Neural cell (in vitro differentiated cells): ENCODE measurements around the gene AEN.

Source experiments
- EP300 ChIP-seq: fragments of 450-650 bp; conservative IDR thresholded peaks from 2 replicates; pipeline ENCODE4 v1.6.1; 2014; ENCODE audit warnings: antibody characterized with exemption, mild to moderate bottlenecking, moderate library complexity; ENCODE audit not compliant: poor library complexity, severe bottlenecking
- EZH2 ChIP-seq: fragments of 200-600, 300-800 bp; shearing (Covaris generic), sonication (generic); IDR thresholded peaks from 2 replicates; pipeline ENCODE4 v1.6.1; 2014; ENCODE audit warnings: antibody characterized with exemption, low read length, borderline replicate concordance, mild to moderate bottlenecking; ENCODE audit not compliant: insufficient read depth, poor library complexity, severe bottlenecking
- POLR2AphosphoS5 ChIP-seq: IDR thresholded peaks from 2 replicates; pipeline ENCODE4 v1.6.1; 2012
- RAD21 ChIP-seq: fragments of 450-650 bp; conservative IDR thresholded peaks from 2 replicates; pipeline ENCODE4 v1.6.1; 2014; ENCODE audit warnings: antibody characterized with exemption, mild to moderate bottlenecking, moderate library complexity
- TAF1 ChIP-seq: IDR thresholded peaks from 2 replicates; pipeline ENCODE4 v1.6.1; 2012; ENCODE audit warnings: low read depth
- TF ChIP-seq, protein P1 (sequence below): fragments of 450-650 bp; IDR thresholded peaks from 2 replicates; pipeline ENCODE4 v1.5.1; 2014; ENCODE audit warnings: antibody characterized with exemption, mild to moderate bottlenecking, moderate library complexity; ENCODE audit not compliant: poor library complexity, severe bottlenecking

DNA sequence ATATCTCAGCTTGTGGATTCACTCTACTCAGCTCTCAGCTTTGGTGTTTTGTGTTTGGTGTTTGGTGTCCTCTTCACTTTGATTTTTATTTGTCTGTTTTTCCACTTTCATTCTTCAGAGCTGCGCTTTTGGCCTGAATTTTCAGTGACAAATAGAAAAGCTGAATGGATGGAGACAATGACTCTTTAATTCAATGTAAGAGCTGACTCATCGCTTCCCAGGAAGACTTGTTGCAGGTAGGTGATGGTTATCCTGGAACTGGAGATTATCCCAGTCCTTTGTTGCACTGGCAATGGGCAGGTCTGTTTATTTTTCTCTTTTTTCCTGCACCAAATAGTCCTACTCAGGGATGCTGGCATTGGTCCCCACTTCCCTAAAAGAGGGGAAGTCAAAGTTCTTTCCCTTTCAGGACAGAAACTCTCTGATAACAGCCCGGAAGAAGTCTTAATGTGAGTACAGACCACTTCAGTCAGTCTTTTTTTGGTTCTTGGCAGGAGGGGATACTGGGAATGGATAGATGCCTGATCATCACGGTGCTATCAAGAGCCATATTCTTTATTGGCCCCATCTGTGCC lies 12.4 kb upstream of the AEN start:
- TF ChIP-seq, protein P1, sequence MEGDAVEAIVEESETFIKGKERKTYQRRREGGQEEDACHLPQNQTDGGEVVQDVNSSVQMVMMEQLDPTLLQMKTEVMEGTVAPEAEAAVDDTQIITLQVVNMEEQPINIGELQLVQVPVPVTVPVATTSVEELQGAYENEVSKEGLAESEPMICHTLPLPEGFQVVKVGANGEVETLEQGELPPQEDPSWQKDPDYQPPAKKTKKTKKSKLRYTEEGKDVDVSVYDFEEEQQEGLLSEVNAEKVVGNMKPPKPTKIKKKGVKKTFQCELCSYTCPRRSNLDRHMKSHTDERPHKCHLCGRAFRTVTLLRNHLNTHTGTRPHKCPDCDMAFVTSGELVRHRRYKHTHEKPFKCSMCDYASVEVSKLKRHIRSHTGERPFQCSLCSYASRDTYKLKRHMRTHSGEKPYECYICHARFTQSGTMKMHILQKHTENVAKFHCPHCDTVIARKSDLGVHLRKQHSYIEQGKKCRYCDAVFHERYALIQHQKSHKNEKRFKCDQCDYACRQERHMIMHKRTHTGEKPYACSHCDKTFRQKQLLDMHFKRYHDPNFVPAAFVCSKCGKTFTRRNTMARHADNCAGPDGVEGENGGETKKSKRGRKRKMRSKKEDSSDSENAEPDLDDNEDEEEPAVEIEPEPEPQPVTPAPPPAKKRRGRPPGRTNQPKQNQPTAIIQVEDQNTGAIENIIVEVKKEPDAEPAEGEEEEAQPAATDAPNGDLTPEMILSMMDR = no peak
- TF ChIP-seq EZH2 = no peak
- no peak for TF ChIP-seq RAD21
- TF ChIP-seq EP300 = no peak
- TF ChIP-seq POLR2AphosphoS5 = no peak
- no peak for TF ChIP-seq TAF1
